Heart right ventricle (tissue), 16 donors: ENCODE data around the gene TIMM17A. TPM values are rescaled to one million over a fixed set of nuclear protein-coding genes. Genes with fewer than 3 reads are reported as not detected.
"Not testable (repeated sequence)": the region's sequence is repeated elsewhere in the genome, so short reads cannot be mapped to it uniquely, and the experiment has no call there.

Source experiments
- ATAC-seq, 8 donors: fragments of 200-7000 bp; cut with Tn5 transposase; one replicate each; pipeline ENCODE4 v1.9.1; 2020; ENCODE audit warnings: mild to moderate bottlenecking in 8 of 8, moderate library complexity in 8 of 8, moderate number of reproducible peaks in 1 of 8
- DNase-seq, 2 donors: peaks; one replicate each; pipeline ENCODE4 v3.0.0-alpha.2; 2020
- H3K27ac ChIP-seq, 10 donors: fragments of 200-600 bp; sonication (generic) in 2 of 10; one replicate each; pipeline versions ENCODE4 v1.5.0 to v1.8.0; 2020 to 2022; ENCODE audit warnings: mild to moderate bottlenecking in 3 of 10
- H3K27me3 ChIP-seq, 7 donors: fragments of 200-600 bp; one replicate each; pipeline ENCODE4 v1.8.0; 2021 to 2022; ENCODE audit warnings: mild to moderate bottlenecking in 2 of 7
- H3K36me3 ChIP-seq, 9 donors: fragments of 200-600 bp; sonication (generic) in 1 of 9; one replicate each; pipeline versions ENCODE4 v1.5.0 to v1.8.0; 2020 to 2022; ENCODE audit warnings: mild to moderate bottlenecking in 2 of 9
- H3K4me1 ChIP-seq, 9 donors: fragments of 200-600 bp; sonication (generic) in 1 of 9; one replicate each; pipeline versions ENCODE4 v1.5.0 to v1.8.0; 2020 to 2022; ENCODE audit warnings: mild to moderate bottlenecking in 4 of 9
- H3K4me3 ChIP-seq, 10 donors: fragments of 200-600 bp; sonication (generic) in 2 of 10; one replicate each; pipeline versions ENCODE4 v1.5.0 to v1.8.0; 2020 to 2022; ENCODE audit warnings: mild to moderate bottlenecking in 7 of 10, moderate library complexity in 2 of 10
- H3K9me3 ChIP-seq, 11 donors: fragments of 200-600 bp in 10 of 11; sonication (generic) in 2 of 11; one replicate each; pipeline versions ENCODE4 v1.5.0 to v1.8.0; 2013 to 2022; ENCODE audit warnings: mild to moderate bottlenecking in 2 of 11, control low read depth in 1 of 11, moderate library complexity in 1 of 11
- WGBS, 2 donors: extraction: QIAGEN DNeasy Blood & Tissue Kit; methylation state at CpG; one replicate each; pipeline ENCODE4 v1.1.7; 2013; ENCODE audit warnings: inconsistent platforms in 1 of 2; 5-methylcytosine and 5-hydroxymethylcytosine counted together
- intact Hi-C, 10 donors: fragments of 100-400 bp; cut with DNase I; formaldehyde crosslinking; loops; one replicate each; pipeline versions ENCODE4 v1.11.1 to v1.14.2; 2022
- polyA plus RNA-seq, 2 donors: library from polyadenylated mRNA; stranded (reverse); fragments of 200-250 nt; gene quantifications; one replicate each; pipeline ENCODE4 v1.2.3, GENCODE V29; 2013
- total RNA-seq, 10 donors: library from RNA; stranded (reverse); fragmentation: NEBNext Ultra II Directional in 3 of 10; extraction: Animal tissue kit (Norgen Biotek cat#: 25700) in 3 of 10; gene quantifications; one replicate each; pipeline versions ENCODE4 v1.2.1 to v1.2.4, GENCODE V29; 2021 to 2023
- TF ChIP-seq, protein P1 (sequence below), 9 donors: fragments of 200-600 bp; sonication (generic) in 2 of 9; IDR thresholded peaks; one replicate each; pipeline versions ENCODE4 v1.5.0 to v1.8.0; 2021 to 2022; ENCODE audit warnings: antibody characterized with exemption in 9 of 9, mild to moderate bottlenecking in 5 of 9, moderate library complexity in 1 of 9
- donor health status: Arrhythmogenic right ventricular cardiomyopathy.
- donor health status: ischemic (EF 13 %, LVEDD 7.1; RV severe dilation, severe dysfunction).
- donor health status: healthy with polysubstance abuse.
- donor health status: DM: no; HTN: yes; CAD: no.
- donor health status: DM: no; HTN: no; CAD: no.
- donor health status: ischemic (EF 25% LVEDD 6.9; RV normal size, moderate dysfunction).
- donor health status: ischemic (EF 25% LVEDD 5.7; RV mildly dilated, moderate dysfunction).
- donor health status: healthy.
- donor health status: DM: yes; HTN: yes; CAD: no.
- donor health status: Ischemic cardiomyopathy.
- donor health status: ischemic (EF 35%, LVEDD 5.7; RV mildly dilated, moderate dysfunction).
- donor health status: nonischemic (EF 11% LVEDD 7.7; RV severe dilation, severe dysfunction).
- donor health status: DM: yes; HTN: yes; CAD: no.
- donor health status: PGD.
- donor health status: ischemic (EF 29% LVEDD 5.4; RV normal size, mild dysfunction).
- donor health status: nonischemic (EF 23%, LVEDD 6.1; RV moderate dilation, normal function).

TIMM17A gene
- total and polyA plus RNA-seq, 12 donors: 49.7 to 113 (median 88.9) TPM

DNA sequence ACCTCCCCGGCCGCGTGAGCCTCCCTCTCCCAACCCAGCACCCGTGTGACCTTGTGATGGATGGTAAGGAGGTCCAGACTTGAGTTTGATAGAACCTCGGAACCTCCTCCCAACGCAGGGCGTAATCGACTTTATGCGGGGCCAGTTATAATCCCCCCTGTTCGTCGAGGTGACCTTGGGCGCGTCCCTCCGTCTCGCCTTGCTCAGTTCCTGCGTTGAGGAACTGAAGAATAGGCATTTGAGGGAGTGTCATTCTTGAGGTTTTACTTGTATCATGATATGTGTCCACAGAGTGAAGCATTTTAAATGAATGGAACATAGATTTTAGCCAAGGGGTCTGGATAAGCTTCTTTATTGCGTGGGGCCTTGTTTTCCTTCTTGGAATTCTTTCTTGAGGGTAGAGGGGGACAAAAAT is 433 bp downstream of the TIMM17A start:
- DNase-seq (no peak), ATAC-seq (peak in 3 of 8 donors; percentile 23 to 47 (median 24))
- Histone ChIP-seq H3K4me1 (peaks cover 3 to 24% (median 16%) of the 10 kb centered on the region in 9 donors), H3K27me3 (no peaks in the 10 kb centered on the region), H3K9me3 (no peaks in the 10 kb centered on the region), H3K4me3 (peak overlapping the region; percentile 66 to 94 (median 82)), H3K36me3 (peaks cover 0 to 40% (median 26%) of the 10 kb centered on the region in 9 donors), H3K27ac (peak overlapping the region in 9 of 10 donors; percentile 69 to 91 (median 85))
- TF ChIP-seq, protein P1, sequence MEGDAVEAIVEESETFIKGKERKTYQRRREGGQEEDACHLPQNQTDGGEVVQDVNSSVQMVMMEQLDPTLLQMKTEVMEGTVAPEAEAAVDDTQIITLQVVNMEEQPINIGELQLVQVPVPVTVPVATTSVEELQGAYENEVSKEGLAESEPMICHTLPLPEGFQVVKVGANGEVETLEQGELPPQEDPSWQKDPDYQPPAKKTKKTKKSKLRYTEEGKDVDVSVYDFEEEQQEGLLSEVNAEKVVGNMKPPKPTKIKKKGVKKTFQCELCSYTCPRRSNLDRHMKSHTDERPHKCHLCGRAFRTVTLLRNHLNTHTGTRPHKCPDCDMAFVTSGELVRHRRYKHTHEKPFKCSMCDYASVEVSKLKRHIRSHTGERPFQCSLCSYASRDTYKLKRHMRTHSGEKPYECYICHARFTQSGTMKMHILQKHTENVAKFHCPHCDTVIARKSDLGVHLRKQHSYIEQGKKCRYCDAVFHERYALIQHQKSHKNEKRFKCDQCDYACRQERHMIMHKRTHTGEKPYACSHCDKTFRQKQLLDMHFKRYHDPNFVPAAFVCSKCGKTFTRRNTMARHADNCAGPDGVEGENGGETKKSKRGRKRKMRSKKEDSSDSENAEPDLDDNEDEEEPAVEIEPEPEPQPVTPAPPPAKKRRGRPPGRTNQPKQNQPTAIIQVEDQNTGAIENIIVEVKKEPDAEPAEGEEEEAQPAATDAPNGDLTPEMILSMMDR (IDR thresholded peaks at IDR 0.05): no peak
- 0% methylated on average over 17 of the region's 17 CpGs for WGBS, 2 donors
- intact Hi-C loops: loop anchor here in 2 of 10 donors (5.0 kb wide), 2 partner anchors 58 to 78 kb away; no protein-coding TSS in a partner anchor

GRCh38 chr1:201958348-201958747 is 3.0 kb downstream of the TIMM17A start:
- peaks cover 0 to 66% (median 44%) of the 10 kb centered on the region in 9 donors for H3K36me3 ChIP-seq
- no peaks in the 10 kb centered on the region for H3K27me3 ChIP-seq
- intact Hi-C loops: loop anchor here in 2 of 10 donors (5.0 kb wide), 2 partner anchors 61 to 81 kb away; no protein-coding TSS in a partner anchor
- WGBS, 2 donors: 80 to 81% methylated on average over 5 of the region's 5 CpGs
- TF ChIP-seq, protein P1 (IDR thresholded peaks at IDR 0.05): no peak
- H3K27ac ChIP-seq: no peak overlapping the region
- H3K9me3 ChIP-seq: no peaks in the 10 kb centered on the region
- H3K4me1 ChIP-seq: peaks cover 3 to 23% (median 16%) of the 10 kb centered on the region in 9 donors
- ATAC-seq (no peak), DNase-seq (no peak)
- H3K4me3 ChIP-seq: no peak overlapping the region

- H3K4me3 ChIP-seq, H3K4me1 ChIP-seq, H3K27ac ChIP-seq, H3K9me3 ChIP-seq, H3K27me3 ChIP-seq, DNase-seq, intact Hi-C loops, ATAC-seq: not testable (repeated sequence)
- WGBS, 2 donors: 95 to 96% methylated on average over 10 of the region's 10 CpGs
- H3K36me3 ChIP-seq: peaks cover 2 to 99% (median 73%) of the 10 kb centered on the region in 9 donors
These were observed 7.1 kb downstream of the TIMM17A start for GRCh38 chr1:201962382-201962781.

- DNase-seq (no peak), ATAC-seq (no peak)
- TF ChIP-seq, protein P1 (IDR thresholded peaks at IDR 0.05): no peak
- Histone ChIP-seq H3K9me3 (no peaks in the 10 kb centered on the region), H3K36me3 (peaks cover 2 to 99% (median 77%) of the 10 kb centered on the region in 9 donors), H3K27me3 (no peaks in the 10 kb centered on the region), H3K4me3 (no peak overlapping the region), H3K27ac (no peak overlapping the region), H3K4me1 (peaks cover 0 to 7% (median 0%) of the 10 kb centered on the region in 9 donors)
- 74 to 96% methylated on average over 1 of the region's 1 CpG for WGBS, 2 donors
- intact Hi-C loops: no loop called here
These were observed 9.0 kb downstream of the TIMM17A start for GRCh38 chr1:201964261-201964660.

GRCh38 chr1:201966171-201966570 is 10.9 kb downstream of the TIMM17A start:
- H3K4me1 ChIP-seq: peaks cover 0 to 4% (median 0%) of the 10 kb centered on the region in 9 donors
- no peaks in the 10 kb centered on the region for H3K9me3 ChIP-seq
- H3K36me3 ChIP-seq: peaks cover 2 to 99% (median 79%) of the 10 kb centered on the region in 9 donors
- WGBS, 2 donors: 93 to 96% methylated on average over 5 of the region's 5 CpGs
- H3K27me3 ChIP-seq: no peaks in the 10 kb centered on the region
- no peak for ATAC-seq
- intact Hi-C loops: no loop called here
- DNase-seq: no peak
- H3K4me3 ChIP-seq: no peak overlapping the region
- H3K27ac ChIP-seq: no peak overlapping the region
- TF ChIP-seq, protein P1 (IDR thresholded peaks at IDR 0.05): no peak
